ENCODE data around the gene TIAL1.
"Not testable (repeated sequence)": the region's sequence is repeated elsewhere in the genome, so short reads cannot be mapped to it uniquely, and the experiment has no call there.

Gene TIAL1

DNA sequence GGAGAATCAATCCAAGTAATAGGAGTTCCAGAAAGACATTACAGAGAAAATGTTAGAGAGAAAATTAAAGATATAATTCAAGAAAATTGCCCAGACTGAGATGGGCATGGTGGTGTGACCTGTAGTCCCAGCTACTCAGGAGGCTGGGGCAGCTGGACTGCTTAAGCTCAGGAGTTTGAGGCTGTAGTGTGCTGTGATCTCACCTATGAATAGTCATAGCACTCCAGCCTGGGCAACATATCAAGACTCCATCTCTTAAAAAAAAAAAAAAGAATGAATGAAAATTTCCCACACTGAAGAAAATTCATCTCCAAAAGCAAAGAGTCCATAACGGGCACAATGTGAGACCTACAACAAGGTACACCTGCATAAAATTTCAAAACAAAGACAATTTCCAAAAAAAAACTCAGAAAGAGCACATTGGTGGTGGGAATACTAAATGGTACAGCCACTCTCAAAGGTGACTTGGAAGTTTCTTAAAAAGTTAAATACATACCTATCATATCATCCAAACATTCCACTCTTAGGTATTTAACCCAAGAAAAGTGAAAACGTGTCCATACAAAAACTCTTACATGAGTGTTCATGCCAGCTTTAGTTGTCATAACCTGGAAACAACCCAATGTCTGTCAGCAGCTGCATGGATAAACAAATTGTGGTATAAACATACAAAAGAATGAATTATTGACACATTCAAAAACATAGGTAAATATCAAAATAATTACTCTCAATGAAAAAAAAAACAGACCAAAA lies 47.3 kb downstream of the TIAL1 start:
- no peak for DNase-seq

DNA sequence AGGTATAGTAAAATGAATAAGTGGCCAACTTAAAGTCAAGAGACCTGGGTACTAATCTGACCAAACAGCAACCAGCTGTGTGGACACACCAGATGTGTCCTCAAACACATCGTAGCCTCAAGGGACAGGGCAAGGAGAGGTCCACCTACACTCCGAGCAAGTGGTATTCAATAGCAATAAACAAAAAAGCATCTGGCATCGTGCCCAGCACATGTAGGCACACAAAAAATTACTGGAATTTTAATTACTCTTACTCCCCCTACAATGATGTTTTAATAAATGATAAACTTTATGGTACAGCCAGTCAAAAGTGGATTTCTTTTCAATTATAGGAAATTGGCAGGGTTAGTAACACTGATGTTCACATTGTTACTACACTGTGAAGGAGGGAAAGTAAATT lies 50.8 kb downstream of the TIAL1 start:
- DNase-seq, result no peak

DNA sequence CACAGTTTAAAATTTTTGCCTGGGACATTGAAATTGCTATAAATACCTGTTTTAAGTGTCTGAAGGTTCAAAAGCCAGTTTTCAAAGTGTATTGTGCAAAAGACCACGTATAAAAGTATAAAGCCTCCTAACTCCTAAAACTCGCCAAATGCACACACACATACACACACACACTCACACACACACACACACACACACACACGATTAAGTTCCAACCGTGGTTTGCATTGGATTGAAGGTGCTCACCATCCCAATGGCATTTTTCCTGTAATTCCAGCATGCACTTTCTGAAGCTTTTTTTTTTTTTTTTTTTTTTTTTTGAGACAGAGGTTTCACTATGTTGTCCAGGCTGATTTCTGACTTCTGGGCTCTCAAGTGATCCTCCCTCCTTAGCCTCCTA lies 51.5 kb downstream of the TIAL1 start:
- no peak for DNase-seq

DNA sequence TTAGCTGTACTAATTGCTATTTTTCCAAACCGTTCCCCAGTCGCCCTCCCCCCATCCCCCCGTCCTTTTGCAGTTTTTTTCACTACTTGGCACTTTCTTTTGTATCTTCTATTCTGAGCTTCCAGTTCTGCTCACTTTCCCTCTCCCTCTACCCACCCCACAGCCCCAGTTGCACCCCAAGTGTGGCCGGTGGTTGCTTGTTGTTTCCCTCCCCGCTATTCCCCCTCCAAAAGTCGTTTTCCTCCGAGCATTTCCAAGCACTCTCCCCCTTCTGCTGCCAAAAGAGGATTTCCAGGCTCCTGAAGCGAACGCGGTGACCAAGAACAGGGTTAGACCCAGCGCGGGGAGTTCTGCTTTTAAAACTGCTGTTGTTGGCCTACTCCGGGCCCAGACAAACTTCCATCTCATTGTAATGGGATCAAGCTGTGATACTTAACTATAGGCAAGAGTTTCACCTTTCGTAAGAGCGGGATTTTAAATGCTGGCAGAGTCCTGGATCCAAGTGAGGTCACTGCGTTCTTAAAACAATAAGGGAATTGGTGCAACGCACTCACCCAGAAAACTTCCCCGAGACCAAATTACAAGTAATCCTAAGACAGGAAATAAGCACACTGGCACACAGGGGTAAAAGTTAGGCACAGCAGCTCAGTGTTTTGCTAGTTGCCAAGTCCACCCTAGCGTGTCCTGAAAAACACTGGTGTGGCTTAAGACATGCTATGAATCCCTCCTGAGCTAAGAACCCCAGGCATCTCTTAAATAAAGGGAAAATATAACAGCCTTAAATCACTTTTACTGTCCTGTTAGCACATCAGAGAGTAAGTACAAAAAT lies 52.7 kb downstream of the TIAL1 start:
- DNase-seq, result no peak

DNA sequence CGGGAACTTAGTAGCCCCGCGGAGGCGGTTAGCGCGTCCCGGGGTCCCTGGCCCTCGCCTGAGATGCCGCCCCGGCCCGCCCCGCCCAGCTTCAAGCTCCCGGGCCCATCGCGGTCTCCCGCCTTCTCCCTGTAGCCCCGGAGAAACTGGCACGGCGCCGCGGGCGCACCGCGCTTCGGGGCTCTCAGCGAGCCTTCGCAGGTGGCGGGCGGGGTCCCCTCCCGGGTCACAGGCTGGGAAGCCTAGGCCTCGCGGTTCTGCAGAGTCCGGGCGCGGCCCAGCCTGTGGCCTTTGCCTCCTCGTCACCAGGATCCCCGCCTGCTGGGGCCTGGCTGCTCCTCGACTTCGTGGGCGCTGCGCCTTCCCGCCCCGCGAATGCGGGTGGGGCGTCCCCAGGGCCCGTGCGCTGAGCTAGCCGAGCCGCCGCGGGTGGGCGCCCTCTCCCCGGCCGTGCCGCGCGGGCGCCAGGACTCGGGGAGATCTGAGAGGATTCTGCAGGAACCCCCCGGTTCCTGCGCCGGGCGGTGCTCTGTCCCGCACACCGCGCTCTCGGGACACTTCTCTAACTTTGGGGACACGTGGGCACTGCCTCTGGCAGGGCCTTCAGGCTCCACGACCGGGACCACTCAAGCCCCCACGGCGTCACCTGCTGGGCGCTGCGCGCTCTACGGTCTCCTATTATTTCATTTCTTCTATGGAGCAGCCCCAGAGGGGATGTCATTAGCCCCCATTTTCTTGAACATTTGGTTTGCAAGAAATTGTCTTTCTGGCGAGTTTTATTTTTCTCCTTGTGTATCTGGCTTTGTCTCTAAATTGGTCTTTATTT lies 53.6 kb downstream of the TIAL1 start:
- peak; percentile 81 for DNase-seq

DNA sequence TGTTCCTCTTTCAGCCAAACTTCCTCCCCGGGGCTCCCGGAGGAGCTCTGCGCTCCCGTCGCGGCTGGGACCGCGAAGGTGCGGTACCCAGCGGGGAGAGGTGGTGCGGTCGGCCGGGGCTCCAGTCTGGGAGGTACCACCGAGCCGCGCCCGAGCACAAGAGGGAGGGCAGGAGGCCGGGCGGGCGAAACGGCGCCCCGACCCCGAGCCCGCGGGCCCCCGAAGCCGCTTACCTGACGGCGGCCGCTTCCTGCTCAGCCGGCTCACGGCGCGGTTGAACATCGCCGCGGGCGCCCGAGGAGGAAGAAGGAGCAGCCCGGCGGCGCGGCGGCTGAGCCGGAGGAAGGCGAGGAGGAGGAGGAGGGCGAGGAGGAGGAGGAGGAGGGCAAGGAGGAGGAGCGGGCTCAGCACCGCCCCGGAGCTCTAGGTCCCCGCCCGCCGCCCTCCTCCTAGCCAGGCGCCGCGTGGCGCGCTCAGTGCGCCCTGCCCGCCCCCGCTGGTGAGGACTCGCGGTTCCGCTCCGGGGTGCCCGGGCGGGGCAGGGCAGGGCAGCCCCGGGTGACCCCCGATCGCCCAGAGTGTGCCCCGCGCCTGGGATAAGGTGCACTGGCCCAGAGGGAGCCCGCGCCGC lies 54.3 kb downstream of the TIAL1 start, which contains the start of gene RGS10:
RGS10 (minus strand) TSS at position 363 of the 631 bp plus-strand sequence; CDS start at position 282, 81 bp downstream.
- peak; percentile 94 for DNase-seq

DNA sequence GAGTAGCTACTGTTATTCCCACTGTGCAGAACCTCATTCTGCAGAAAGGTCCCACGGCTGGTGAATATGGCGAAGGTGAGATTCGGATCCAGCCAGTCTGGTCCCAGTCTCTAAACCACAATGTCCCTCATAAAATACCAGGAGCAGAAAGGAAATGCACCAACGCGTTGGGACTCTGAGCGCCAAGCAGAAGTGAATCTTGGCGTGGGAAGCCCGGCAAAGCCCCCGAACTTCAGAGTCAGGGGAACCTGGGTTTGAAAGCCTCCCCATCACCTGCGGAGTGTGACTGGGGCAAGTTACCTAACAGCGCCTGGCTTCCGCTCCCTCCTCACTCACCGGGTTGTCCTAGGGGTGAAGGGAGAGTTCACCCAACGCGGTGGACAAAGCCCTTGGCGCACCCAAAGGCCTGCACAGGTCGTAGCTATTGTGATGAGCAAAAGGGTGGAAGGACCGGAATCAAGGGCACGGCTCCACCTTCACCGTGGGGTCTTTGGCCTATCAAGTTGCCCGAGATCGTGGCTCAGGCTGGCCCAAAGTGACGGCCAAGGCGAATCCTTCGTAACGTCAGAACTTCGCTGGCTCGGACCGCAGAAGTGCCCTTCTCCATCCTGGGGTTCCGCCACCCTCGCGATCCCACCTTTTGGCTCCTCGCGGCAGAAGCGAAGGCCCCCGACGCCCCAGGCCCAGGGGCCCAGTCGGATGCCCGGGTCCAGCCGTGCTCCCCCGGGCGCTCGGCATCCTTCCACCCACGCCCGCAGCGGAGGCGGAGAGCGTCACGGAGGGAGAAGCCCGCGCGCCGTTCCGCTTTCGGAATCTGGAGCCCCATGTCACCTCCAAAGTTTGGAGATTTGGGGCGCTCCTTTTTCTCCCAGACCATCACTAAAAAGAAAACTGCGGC lies 55.1 kb downstream of the TIAL1 start:
- peak; percentile 66 for DNase-seq

DNA sequence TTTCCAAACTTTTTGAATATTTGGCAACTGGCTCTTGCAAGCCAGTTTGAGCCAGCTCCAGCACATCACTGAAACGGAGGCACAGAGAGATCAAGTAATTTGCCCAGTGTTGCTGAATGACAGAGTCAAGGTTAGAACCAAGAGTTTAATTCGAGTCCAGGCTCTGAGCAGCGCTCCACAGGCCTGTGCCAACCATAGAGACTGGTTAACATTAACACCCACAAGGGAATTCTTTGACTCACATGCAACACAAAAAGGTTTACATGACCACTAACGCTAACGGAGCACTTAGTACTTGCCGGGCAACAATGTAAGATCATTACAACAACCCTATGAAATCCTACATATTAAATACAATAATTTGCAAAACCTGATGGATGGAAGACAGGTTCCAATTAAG lies 55.7 kb downstream of the TIAL1 start:
- DNase-seq, result peak; percentile 27

DNA sequence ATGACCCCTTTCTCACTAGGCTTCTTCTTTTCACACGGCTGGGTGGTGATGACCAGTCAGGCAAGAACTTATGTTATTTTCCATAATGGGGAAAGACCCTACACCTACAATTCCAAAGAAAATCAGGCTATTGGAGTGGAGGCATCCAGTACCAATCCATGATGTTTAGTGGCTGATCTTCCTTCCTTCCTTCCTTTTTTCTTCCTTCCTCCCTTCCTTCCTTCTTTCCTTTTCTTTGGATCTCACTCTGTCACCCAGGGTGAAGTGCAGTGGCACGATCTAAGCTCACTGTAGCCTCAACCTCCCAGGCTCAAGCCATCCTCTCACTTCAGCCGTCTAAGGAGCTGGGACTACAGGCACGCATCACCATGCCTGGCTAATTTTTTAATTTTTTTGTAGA lies 56.7 kb downstream of the TIAL1 start:
- no peak for DNase-seq

DNA sequence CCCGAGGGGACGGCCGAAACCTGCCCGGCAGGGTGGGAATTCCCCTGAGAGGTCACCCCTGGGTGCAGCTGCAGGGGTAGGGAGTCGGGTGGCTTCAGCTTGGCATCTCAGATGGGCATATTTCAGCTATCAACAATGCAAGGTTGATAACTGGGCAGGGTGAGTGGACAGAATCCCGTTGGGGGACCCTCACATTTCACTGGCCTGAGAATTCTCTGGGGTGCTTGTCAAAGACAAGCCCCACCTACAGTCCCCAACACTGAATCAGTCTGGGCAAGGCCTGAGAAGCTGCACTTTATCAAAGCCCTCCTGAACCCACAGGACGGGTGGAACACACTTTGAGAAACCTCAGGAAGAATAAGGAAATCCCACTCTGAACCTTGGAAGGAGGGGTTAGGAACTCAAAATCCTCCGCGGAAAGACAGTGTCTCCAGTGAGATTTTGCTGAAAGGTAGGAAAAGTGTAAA lies 57.4 kb downstream of the TIAL1 start:
- DNase-seq, result no peak

DNA sequence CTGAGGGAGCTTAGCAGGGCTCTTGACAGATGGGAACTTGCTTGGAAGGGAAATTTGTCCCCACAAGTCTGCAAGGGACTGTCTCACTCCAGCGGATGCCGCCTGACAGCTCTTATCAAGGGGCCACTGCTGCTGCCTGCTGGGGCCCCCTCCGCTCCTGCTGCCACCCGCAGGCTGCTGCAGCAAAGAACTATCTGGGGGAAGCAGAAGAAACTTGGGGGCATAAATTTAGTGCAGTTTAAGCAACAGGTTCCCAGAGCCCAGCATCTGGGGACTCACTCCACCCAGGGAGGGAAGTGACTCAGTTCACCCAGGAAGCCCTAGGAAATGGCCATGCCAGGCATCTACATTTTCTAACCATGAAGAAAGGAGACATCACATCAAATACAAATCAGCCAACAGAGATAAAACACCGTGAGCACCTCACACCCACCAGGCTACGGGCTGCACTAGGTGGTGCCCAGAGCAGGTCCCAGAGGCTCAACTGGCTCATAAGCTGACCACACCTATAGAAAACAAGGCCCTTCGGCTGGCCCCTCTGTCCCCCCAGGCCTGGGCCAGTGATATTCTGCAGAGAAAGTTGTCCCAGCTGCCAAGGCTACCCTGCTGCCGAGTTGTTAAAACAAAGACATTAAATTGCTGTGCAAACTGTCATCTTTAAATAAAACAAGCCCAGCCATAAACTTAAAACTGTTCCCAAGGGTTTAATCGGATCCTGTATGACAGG lies 58.0 kb downstream of the TIAL1 start:
- peak; percentile 63 for DNase-seq

DNA sequence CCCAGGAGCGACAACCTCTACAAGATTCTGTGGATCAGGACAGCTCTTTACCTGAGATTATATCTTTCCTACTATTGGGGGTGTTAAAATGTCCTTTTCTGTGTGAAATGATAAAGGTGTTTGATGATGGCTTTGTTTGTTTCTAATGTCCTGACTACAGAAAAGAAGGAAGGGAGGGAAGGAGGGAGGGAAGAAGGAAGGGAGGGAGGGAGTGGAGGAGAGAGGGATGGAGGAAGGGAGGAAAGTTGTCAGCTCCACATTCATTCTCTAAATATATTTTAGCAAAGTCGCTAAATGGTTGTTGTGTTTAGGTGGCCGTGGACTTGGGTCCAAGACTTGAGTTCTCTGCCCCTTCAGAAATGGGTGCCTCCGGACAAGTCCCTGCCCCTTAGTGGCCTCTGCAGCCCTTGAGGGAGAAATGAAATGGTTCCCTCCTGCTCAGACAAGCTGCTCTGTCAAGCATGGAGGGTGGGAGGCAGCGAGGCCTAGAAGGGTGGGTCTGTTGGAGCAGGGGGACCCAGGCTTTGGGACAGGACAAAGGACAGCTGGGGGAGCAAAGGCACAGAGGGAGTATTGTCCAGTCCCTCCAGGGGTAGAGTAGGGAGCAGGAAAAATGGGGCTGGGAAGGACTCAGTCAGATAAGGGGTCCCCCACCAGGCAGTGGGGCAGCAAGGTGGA lies 58.7 kb downstream of the TIAL1 start:
- no peak for DNase-seq

DNA sequence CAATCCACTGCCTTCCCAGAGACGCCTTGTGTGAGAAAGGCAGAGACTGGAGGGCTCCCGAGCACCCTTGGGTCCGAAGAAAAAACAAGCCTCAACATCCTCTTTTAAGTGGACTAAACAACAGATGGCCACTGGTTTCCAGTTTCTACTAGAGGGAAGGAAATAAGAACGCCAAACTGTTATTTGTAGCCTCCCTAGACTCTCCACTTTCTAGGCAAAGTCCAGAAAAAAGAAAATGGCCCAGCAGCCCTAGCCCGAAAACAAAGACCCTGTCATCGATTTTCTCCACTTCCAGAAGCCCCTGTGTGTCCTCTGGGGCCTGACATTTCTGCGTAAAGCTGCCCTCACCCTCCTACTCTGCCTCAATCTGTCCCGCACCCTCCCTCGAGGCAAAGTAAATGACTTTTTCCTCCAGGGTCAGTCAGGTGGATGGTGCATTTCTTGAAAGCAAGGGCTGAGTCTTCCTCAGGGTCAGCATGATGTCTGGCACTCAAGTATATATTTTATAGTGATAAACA lies 60.2 kb downstream of the TIAL1 start:
- DNase-seq, result no peak

DNA sequence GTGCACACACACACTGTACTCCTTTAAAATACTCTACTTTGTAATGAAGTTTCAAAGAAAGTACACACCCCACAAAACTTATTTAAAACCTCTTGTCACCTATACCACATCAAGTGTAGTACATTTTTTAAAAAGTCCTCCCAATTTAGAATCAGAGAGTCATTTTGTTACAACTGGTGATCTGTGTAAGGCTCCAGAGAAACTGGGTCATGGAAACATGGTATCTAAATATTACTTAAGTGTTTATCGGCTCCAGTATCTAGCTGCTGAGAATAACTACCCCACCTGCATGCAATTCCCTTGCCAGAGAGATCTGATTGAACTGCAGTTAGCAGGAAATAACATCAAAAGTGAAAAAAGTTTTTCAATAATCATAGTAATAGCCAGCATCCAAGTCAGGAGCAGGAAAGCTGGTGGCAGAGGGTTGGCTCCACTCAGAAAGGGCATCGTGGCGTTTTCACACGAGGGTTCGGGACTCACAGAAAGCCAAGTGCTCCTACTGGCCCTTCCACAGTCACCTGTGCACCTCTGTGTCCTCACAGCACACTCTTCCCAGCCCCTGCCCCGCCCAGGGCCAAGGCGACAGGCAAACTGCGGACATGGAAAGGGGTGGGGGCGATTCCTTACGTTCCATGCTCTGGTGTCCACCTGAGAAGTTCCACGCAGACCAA lies 60.8 kb downstream of the TIAL1 start:
- DNase-seq, result no peak

DNA sequence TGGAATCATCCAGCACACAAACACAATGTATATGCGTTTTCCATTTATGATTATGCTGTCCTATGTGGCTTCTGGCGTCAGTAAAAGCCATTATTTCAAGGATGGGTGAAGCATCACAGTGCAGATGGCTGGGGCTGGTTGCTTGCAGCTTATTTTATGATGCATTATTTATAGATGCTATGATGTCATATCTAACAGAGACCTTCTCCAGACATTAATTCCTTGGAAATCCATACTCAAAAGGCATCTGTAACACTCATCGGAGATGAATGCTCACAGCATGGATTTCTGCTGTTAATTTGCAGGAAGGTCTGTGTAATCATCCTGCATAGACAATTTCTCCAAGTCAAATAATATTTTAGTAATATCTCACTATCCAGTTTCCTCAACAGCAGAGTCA lies 61.5 kb downstream of the TIAL1 start:
- DNase-seq, result no peak

DNA sequence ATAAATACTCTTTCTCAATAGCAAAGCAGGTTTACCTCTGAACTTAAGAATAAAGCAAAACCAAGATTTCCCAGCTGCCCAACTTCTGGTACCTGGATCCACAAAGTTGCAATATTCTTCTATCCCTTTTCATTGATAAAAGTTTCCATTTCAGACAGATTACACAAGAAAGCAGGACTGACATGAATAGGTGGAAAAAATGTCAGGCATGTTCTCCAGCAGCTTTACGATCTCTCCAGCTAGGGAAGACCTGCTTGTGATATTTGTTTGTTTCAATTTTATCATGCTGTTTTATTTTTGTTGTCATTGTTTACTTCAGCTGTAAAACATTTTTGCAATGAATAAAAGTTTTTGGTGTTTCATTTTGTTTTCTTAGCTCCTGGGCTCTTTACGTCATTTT lies 63.3 kb downstream of the TIAL1 start:
- no peak for DNase-seq

DNA sequence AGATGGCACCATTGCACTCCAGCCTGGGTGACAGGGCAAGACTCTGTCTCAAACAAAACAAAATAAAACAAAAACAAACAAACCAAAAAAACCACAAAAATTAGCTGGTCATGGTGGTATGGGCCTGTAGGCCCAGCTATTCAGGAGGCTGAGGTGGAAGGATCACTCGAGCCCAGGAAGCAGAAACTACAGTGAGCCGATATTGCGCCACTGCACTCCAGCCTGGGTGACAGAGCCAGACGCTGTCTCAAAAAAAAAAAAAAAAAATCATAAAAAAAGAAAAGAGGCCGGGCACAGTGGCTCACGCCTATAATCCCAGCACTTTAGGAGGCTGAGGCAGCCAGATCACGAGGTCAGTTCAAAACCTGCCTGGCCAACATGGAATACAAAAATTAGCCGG lies 64.0 kb downstream of the TIAL1 start:
- not testable (repeated sequence) for DNase-seq

DNA sequence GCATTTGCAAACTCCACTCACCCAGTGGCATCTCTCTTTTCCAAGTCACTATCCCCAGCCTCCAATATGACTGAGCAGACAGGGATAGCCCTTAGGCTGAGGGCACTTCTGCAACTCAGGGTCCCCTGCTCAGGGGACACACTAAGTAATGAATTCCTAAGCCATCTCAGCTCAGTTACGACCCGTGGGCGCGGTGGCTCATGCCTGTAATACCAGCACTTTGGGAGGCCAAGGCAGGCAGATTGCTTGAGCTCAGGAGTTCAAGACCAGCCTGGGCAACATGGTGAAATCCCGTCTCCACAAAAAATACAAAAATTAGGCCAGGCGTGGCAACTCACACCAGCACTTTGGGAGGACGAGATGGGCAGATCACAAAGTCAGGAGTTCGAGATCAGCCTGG lies 64.5 kb downstream of the TIAL1 start:
- DNase-seq, result not testable (repeated sequence)

DNA sequence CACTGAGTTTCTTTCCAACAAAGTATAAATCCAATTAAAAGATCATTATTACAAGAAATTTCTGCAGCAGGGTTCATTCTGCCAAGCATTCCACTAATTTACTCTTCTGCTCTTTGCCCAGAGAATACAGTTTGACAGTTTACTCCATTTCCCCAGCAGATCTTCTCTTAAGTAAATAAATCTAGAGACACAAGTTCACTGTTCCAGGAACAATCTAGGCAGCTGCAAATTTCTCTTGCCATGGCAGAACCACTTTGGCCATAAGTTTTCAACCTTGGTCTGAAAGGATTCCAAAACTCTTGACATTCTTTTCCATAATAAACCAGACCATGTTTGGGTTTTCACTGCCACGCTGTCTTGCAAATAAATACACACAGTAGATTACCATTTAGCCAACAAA lies 65.7 kb downstream of the TIAL1 start:
- DNase-seq, result no peak

All from CD4-positive, alpha-beta T cell treated with Interleukin-6 for 4 hours (primary cell).